Measurements from ENCODE around the gene MEST.
"Not testable (repeated sequence)": the region's sequence is repeated elsewhere in the genome, so short reads cannot be mapped to it uniquely, and the experiment has no call there.

The MEST gene

GRCh38 chr7:130486114-130486953 lies 5.6 kb upstream of the MEST start:
- peak; percentile 50 for DNase-seq

GRCh38 chr7:130486954-130487436 lies 4.9 kb upstream of the MEST start:
- DNase-seq: no peak

GRCh38 chr7:130488392-130489139 lies 3.3 kb upstream of the MEST start:
- DNase-seq: no peak

- peak; percentile 59 for DNase-seq
Observed at GRCh38 chr7:130489140-130489983, 2.5 kb upstream of the MEST start.

GRCh38 chr7:130490311-130490791 lies 1.5 kb upstream of the MEST start:
- no peak for DNase-seq

GRCh38 chr7:130490888-130491804 lies 739 bp upstream of the MEST start:
- DNase-seq: peak; percentile 72

- no peak for DNase-seq
Observed at GRCh38 chr7:130492523-130493274, 814 bp downstream of the MEST start.

GRCh38 chr7:130493275-130493873 lies 1.5 kb downstream of the MEST start:
- DNase-seq: no peak

- no peak for DNase-seq
Observed at GRCh38 chr7:130494431-130494858, 2.6 kb downstream of the MEST start.

GRCh38 chr7:130500463-130500862 lies 8.6 kb downstream of the MEST start:
- DNase-seq: no peak

GRCh38 chr7:130500910-130501309 lies 9.0 kb downstream of the MEST start:
- no peak for DNase-seq

GRCh38 chr7:130505753-130506152 lies 13.9 kb downstream of the MEST start:
- no peak for DNase-seq

- peak; percentile 12 for DNase-seq
Observed at GRCh38 chr7:130506358-130506757, 14.5 kb downstream of the MEST start.

GRCh38 chr7:130512038-130512437 lies 20.2 kb downstream of the MEST start:
- peak; percentile 3 for DNase-seq

GRCh38 chr7:130513447-130513846 lies 21.6 kb downstream of the MEST start:
- DNase-seq: no peak

GRCh38 chr7:130515315-130516040 lies 23.6 kb downstream of the MEST start:
- DNase-seq: peak; percentile 10

GRCh38 chr7:130521258-130521951 lies 29.5 kb downstream of the MEST start:
- no peak for DNase-seq

GRCh38 chr7:130523519-130524125 lies 31.7 kb downstream of the MEST start:
- DNase-seq: not testable (repeated sequence)

- DNase-seq: no peak
Observed at GRCh38 chr7:130524628-130525027, 32.7 kb downstream of the MEST start.

Data from femur (tissue), 1 donor.